ENCODE data around the gene PPP2R2B.
A peak's percentile ranks its signal among the peaks of the same experiment; 100 is the strongest.

The PPP2R2B gene

DNA sequence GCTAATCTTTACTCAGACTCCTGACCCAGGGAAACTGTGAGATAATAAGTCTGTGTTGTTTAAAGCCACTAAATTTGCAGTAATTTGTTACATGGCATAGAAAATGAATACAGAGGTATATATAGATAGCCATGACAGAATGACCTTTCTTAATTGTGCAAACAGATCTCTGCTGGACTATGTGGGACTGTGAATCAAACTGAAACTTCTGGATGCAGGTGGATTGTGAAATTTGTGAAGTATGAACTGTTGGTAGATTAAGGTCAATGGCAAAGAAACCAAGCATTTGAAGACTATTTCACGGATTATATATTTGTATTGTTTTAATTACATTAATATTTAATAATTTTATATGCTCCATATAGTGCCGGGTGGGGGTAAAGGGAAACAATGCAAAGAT, 310.4 kb downstream of the PPP2R2B start:
- no peaks in the 10 kb centered on the region for H3K36me3 ChIP-seq (replicated peaks; ENCODE audit: insufficient read depth, low read length)
- H3K79me2 ChIP-seq (ENCODE audit: low read length) = no peaks in the 10 kb centered on the region
- H3K27me3 ChIP-seq (replicated peaks; ENCODE audit: insufficient read depth, low read length) = no peaks in the 10 kb centered on the region
- no peak overlapping the region for H3K4me2 ChIP-seq (ENCODE audit: low read depth, low read length)
- no peak overlapping the region for H2AFZ ChIP-seq (ENCODE audit: low read length)
- no peaks in the 10 kb centered on the region for H3K4me1 ChIP-seq (ENCODE audit: low read length)
- TF ChIP-seq, protein P1, sequence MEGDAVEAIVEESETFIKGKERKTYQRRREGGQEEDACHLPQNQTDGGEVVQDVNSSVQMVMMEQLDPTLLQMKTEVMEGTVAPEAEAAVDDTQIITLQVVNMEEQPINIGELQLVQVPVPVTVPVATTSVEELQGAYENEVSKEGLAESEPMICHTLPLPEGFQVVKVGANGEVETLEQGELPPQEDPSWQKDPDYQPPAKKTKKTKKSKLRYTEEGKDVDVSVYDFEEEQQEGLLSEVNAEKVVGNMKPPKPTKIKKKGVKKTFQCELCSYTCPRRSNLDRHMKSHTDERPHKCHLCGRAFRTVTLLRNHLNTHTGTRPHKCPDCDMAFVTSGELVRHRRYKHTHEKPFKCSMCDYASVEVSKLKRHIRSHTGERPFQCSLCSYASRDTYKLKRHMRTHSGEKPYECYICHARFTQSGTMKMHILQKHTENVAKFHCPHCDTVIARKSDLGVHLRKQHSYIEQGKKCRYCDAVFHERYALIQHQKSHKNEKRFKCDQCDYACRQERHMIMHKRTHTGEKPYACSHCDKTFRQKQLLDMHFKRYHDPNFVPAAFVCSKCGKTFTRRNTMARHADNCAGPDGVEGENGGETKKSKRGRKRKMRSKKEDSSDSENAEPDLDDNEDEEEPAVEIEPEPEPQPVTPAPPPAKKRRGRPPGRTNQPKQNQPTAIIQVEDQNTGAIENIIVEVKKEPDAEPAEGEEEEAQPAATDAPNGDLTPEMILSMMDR (IDR thresholded peaks at IDR 0.05; ENCODE audit: low read length) = no peak
- TF ChIP-seq EZH2 (optimal IDR thresholded peaks at IDR 0.05; ENCODE audit: low read depth, low read length) (no peak), EZH2phosphoT487 (IDR thresholded peaks at IDR 0.05; ENCODE audit: low read length) (no peak)
- no peaks in the 10 kb centered on the region for H3K9me2 ChIP-seq (replicated peaks; ENCODE audit: insufficient read depth, low read length)
- no peak for DNase-seq
- no peaks in the 10 kb centered on the region for H3F3A ChIP-seq (ENCODE audit: insufficient read depth, low read length)
- no peaks in the 10 kb centered on the region for H3K9me3 ChIP-seq (replicated peaks; ENCODE audit: insufficient read depth, low read length)
- H3K27ac ChIP-seq (ENCODE audit: low read length) = no peak overlapping the region
- no peak overlapping the region for H3K9ac ChIP-seq (ENCODE audit: low read length)
- no peaks in the 10 kb centered on the region for H4K20me1 ChIP-seq (ENCODE audit: insufficient read depth, low read length)
- H3K4me3 ChIP-seq (ENCODE audit: low read length) = no peak overlapping the region

DNA sequence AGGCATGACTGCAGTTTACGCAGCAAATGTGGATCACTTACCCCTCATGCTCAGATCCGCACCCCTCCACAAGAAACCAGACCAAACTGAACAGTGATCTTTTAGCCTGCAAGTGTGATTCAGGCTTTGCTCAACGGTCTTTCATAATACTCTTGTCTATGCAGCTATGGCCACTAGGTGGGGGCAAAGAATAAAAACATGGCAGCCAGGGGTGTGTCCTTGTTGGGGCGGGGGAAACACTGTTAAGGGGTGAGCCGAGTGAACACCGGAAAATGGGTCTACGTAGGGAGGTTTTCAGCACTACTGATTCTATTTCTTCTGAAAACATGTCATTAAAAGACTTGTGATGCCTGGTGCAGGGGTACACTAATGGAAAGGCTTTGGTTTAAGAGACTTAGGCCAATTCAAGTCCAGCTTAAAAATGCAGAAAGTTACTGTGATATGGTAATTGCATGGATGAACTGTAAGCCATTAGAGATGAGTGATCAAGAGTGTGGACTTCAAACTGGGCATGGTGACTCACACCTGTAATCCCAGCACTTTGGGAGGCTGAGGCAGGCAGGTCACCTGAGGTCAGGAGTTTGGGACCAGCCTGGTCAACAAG, 312.7 kb downstream of the PPP2R2B start:
- no peak overlapping the region for H3K27ac ChIP-seq (ENCODE audit: low read length)
- no peaks in the 10 kb centered on the region for H3F3A ChIP-seq (ENCODE audit: insufficient read depth, low read length)
- H3K9me3 ChIP-seq (replicated peaks; ENCODE audit: insufficient read depth, low read length) = no peaks in the 10 kb centered on the region
- no peaks in the 10 kb centered on the region for H4K20me1 ChIP-seq (ENCODE audit: insufficient read depth, low read length)
- DNase-seq = peak; percentile 70
- H3K27me3 ChIP-seq (replicated peaks; ENCODE audit: insufficient read depth, low read length) = no peaks in the 10 kb centered on the region
- peak overlapping the region; percentile 42; the same call in 1 of the 2 replicates for H3K4me2 ChIP-seq (ENCODE audit: low read depth, low read length)
- H3K36me3 ChIP-seq (replicated peaks; ENCODE audit: insufficient read depth, low read length) = no peaks in the 10 kb centered on the region
- H3K4me1 ChIP-seq (ENCODE audit: low read length) = no peaks in the 10 kb centered on the region
- H3K4me3 ChIP-seq (ENCODE audit: low read length) = no peak overlapping the region
- TF ChIP-seq, protein P1 (IDR thresholded peaks at IDR 0.05; ENCODE audit: low read length) = peak; percentile 77
- no peak for TF ChIP-seq EZH2phosphoT487 (IDR thresholded peaks at IDR 0.05; ENCODE audit: low read length)
- no peaks in the 10 kb centered on the region for H3K79me2 ChIP-seq (ENCODE audit: low read length)
- no peaks in the 10 kb centered on the region for H3K9me2 ChIP-seq (replicated peaks; ENCODE audit: insufficient read depth, low read length)
- peak overlapping the region; percentile 64 for H2AFZ ChIP-seq (ENCODE audit: low read length)
- no peak overlapping the region for H3K9ac ChIP-seq (ENCODE audit: low read length)

- Histone ChIP-seq H3K9ac (ENCODE audit: low read length) (no peak overlapping the region), H3K4me1 (ENCODE audit: low read length) (no peaks in the 10 kb centered on the region), H3K4me2 (ENCODE audit: low read depth, low read length) (no peak overlapping the region), H3K9me2 (replicated peaks; ENCODE audit: insufficient read depth, low read length) (no peaks in the 10 kb centered on the region), H3K79me2 (ENCODE audit: low read length) (no peaks in the 10 kb centered on the region), H3K27ac (ENCODE audit: low read length) (no peak overlapping the region), H3K36me3 (replicated peaks; ENCODE audit: insufficient read depth, low read length) (no peaks in the 10 kb centered on the region), H3K9me3 (replicated peaks; ENCODE audit: insufficient read depth, low read length) (no peaks in the 10 kb centered on the region), H2AFZ (ENCODE audit: low read length) (no peak overlapping the region), H4K20me1 (ENCODE audit: insufficient read depth, low read length) (no peaks in the 10 kb centered on the region), H3K27me3 (replicated peaks; ENCODE audit: insufficient read depth, low read length) (no peaks in the 10 kb centered on the region), H3F3A (ENCODE audit: insufficient read depth, low read length) (no peaks in the 10 kb centered on the region), H3K4me3 (ENCODE audit: low read length) (no peak overlapping the region)
- TF ChIP-seq EZH2phosphoT487 (IDR thresholded peaks at IDR 0.05; ENCODE audit: low read length) (no peak), EZH2 (optimal IDR thresholded peaks at IDR 0.05; ENCODE audit: low read depth, low read length) (no peak)
- TF ChIP-seq, protein P1 (IDR thresholded peaks at IDR 0.05; ENCODE audit: low read length) = no peak
- DNase-seq = no peak
These were observed 314.4 kb downstream of the PPP2R2B start for GRCh38 chr5:146564007-146564762.
